ENCODE data around the gene PLEKHM2. TPM values are rescaled to one million over a fixed set of nuclear protein-coding genes. Genes with fewer than 3 reads are reported as not detected.

The PLEKHM2 gene
- total RNA-seq, 2 experiments from 2014 or later, result 44.2 to 48.3 TPM

DNA sequence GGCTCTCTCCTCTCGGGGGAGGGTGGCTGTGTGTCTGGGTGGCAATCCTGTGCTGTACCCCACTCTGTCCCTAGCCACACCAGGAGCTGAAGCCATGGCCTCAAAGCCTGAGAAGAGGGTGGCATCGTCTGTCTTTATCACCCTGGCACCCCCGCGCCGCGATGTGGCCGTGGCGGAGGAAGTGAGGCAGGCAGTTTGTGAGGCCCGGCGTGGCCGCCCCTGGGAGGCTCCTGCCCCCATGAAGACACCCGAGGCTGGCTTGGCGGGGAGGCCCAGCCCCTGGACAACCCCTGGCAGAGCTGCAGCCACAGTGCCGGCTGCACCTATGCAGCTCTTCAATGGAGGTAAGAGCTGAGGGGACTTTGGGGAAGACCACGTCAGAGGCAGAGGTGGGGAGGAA lies 80.8 kb downstream of the PLEKHM2 start:
- CTCF ChIA-PET, result no interaction called here
- no peak for DNase-seq
- H3K4me1 Mint-ChIP-seq (ENCODE audit: low read depth), result no peaks in the 10 kb centered on the region
- H3K36me3 Mint-ChIP-seq (ENCODE audit: low read depth), result no peaks in the 10 kb centered on the region
- H3K27me3 Mint-ChIP-seq (ENCODE audit: low read depth), result peaks cover 8% of the 10 kb centered on the region
- no peak overlapping the region for H3K4me3 Mint-ChIP-seq
- intact Hi-C loops (cut with micrococcal nuclease), result no loop called here
- no peak overlapping the region for H3K27ac Mint-ChIP-seq
- H3K9me3 Mint-ChIP-seq, result no peaks in the 10 kb centered on the region

DNA sequence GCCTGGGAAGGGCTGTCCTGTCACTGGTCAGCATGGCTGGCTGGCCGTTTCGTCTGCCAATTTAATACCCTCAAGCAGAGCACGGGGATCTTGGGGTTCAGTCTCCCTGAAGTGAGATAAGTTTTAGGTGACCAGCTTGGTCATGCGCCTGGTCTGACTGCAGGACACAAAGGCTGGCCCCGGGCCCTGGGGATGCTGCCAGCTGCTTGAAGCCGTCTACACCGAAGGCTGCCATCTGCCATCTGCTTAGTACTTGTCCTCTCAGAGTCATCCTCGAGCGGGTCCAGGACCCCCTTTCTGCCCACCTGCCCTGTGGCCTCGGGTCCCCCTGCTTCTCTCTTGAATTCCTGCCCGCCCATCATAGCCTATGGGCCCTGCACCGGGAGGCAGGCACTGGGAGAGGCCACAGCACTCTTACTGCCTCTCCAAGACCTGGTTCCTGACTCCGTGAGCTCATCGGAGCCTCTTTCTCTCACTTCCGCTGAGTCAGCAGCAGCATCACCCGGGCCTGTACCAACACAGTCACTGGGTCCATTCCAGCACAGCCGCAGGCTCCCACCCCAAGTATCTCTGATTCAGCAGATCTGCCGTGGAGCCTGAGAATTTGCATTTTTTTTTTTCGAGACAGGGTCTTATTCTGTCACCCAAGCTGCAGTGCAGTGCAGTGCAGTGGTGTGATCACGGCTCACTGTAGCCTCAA lies 81.5 kb downstream of the PLEKHM2 start:
- Mint-ChIP-seq H3K4me1 (ENCODE audit: low read depth) (no peaks in the 10 kb centered on the region), H3K27me3 (ENCODE audit: low read depth) (peaks cover 8% of the 10 kb centered on the region), H3K9me3 (no peaks in the 10 kb centered on the region), H3K4me3 (no peak overlapping the region), H3K27ac (no peak overlapping the region), H3K36me3 (ENCODE audit: low read depth) (no peaks in the 10 kb centered on the region)
- no peak for DNase-seq
- CTCF ChIA-PET, result interaction anchor here (0.8 to 0.9 kb wide), 2 partner anchors 26 to 27 kb away, joined by 3 read pairs; no protein-coding TSS in a partner anchor
- intact Hi-C loops (cut with micrococcal nuclease), result no loop called here

DNA sequence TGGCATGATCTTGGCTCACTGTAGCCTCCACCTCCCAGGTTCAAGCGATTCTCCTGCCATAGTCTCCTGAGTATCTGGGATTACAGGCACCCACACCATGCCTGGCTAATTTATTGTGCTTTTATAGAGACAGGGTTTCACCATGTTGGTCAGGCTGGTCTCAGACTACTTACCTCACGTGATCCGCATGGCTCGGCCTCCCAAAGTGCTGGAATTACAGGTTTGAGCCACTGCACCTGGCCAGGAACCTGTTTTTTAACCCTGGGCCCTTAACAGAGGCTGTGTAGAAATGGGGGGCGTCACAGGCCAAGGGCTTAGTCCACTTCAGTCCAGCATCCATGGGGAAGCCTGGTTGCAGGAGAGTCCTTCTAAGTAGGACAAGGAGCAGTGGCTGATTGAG lies 83.8 kb downstream of the PLEKHM2 start:
- no peak overlapping the region for H3K4me3 Mint-ChIP-seq
- intact Hi-C loops (cut with micrococcal nuclease), result no loop called here
- DNase-seq, result no peak
- CTCF ChIA-PET, result no interaction called here
- no peak overlapping the region for H3K27ac Mint-ChIP-seq
- no peaks in the 10 kb centered on the region for H3K27me3 Mint-ChIP-seq (ENCODE audit: low read depth)
- H3K9me3 Mint-ChIP-seq, result no peaks in the 10 kb centered on the region
- no peaks in the 10 kb centered on the region for H3K4me1 Mint-ChIP-seq (ENCODE audit: low read depth)
- no peaks in the 10 kb centered on the region for H3K36me3 Mint-ChIP-seq (ENCODE audit: low read depth)

DNA sequence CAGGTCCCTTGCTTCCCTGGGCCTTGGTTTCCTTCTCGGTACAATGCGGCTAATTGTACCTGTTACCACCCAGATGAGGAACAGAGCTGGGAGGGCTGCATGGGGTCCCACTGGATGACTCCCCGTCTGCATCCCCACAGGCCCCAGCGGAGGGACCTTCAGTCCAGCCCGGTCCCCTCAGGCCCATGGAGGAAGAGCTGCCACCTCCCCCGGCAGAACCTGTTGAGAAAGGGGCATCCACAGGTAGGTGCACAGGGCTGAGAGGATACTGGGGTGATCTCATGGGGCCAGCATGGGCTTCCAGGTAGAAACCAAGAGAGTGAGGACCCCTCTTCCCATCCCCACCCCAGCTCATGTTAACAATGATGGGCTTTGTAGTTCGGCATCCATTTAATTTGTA lies 84.3 kb downstream of the PLEKHM2 start:
- CTCF ChIA-PET, result interaction anchor here (0.6 kb wide), 1 partner anchor 20 kb away, joined by 3 read pairs; no protein-coding TSS in a partner anchor
- intact Hi-C loops (cut with micrococcal nuclease), result no loop called here
- no peaks in the 10 kb centered on the region for H3K36me3 Mint-ChIP-seq (ENCODE audit: low read depth)
- no peaks in the 10 kb centered on the region for H3K27me3 Mint-ChIP-seq (ENCODE audit: low read depth)
- no peak overlapping the region for H3K4me3 Mint-ChIP-seq
- no peaks in the 10 kb centered on the region for H3K4me1 Mint-ChIP-seq (ENCODE audit: low read depth)
- no peaks in the 10 kb centered on the region for H3K9me3 Mint-ChIP-seq
- DNase-seq, result no peak
- H3K27ac Mint-ChIP-seq, result no peak overlapping the region

DNA sequence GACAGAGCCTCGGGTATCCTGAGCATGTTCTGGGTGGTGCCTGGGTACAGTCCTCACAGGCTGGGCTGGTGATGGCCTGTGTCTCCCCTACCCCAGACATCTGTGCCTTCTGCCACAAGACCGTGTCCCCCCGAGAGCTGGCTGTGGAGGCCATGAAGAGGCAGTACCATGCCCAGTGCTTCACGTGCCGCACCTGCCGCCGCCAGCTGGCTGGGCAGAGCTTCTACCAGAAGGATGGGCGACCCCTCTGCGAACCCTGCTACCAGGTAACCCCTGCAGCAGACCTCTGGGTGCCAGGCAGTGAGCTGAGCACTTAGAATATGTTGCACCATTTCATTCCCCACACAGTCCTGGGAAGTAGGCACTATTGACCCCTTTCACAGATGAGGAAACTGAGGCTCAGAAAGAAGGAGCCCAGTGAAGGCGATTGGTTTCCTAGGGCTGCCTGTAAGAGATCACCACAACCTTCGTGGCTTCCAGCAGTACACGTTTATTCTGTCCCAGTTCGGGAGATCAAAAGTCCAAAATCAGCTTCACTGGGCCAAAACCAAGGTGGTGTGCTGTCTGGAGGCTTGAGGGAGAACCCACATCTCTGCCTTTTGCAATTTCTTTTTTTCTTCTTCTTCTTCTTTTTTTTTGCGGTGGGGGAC lies 86.3 kb downstream of the PLEKHM2 start:
- CTCF ChIA-PET, result interaction anchor here (0.6 kb wide), 1 partner anchor 30 kb away, joined by 4 read pairs; no protein-coding TSS in a partner anchor
- Mint-ChIP-seq H3K27ac (no peak overlapping the region), H3K4me3 (no peak overlapping the region), H3K9me3 (no peaks in the 10 kb centered on the region), H3K4me1 (ENCODE audit: low read depth) (no peaks in the 10 kb centered on the region), H3K36me3 (ENCODE audit: low read depth) (no peaks in the 10 kb centered on the region), H3K27me3 (ENCODE audit: low read depth) (no peaks in the 10 kb centered on the region)
- intact Hi-C loops (cut with micrococcal nuclease), result no loop called here
- no peak for DNase-seq

DNA sequence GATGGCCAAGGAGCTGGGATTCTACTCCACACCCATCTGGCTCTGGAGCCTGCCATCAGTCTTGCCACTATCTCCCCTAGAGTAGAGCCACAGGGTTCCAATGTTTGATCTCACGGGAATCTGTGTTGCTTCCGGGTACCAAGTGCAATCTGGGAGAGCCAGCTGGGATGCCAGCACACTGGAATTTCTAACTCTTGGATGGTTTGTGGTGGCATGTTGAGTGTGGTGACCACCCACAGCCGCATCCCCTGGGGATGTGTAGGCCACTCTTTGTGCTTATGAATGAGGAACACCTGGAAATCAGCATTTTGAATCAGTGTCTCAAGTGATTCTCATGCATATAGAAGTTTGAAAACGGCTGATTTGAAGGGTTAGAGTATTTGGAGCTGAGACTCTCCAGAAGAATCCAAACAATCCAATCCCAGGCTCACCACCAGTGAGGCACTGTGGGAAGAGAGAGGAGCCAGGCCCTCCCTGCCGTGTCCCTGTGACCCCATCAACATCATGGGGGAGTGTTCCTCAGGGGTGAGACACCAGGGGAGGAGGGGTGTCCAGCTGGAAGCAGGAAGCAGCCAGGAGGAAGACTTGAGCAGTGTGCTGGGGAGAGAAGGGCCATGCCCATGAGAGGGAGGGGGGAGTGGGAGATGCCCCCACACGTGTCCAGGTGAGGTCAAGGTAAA lies 87.9 kb downstream of the PLEKHM2 start:
- H3K27ac Mint-ChIP-seq, result no peak overlapping the region
- intact Hi-C loops (cut with micrococcal nuclease), result no loop called here
- CTCF ChIA-PET, result no interaction called here
- no peaks in the 10 kb centered on the region for H3K4me1 Mint-ChIP-seq (ENCODE audit: low read depth)
- no peak overlapping the region for H3K4me3 Mint-ChIP-seq
- H3K9me3 Mint-ChIP-seq, result no peaks in the 10 kb centered on the region
- H3K27me3 Mint-ChIP-seq (ENCODE audit: low read depth), result no peaks in the 10 kb centered on the region
- no peak for DNase-seq
- H3K36me3 Mint-ChIP-seq (ENCODE audit: low read depth), result no peaks in the 10 kb centered on the region

DNA sequence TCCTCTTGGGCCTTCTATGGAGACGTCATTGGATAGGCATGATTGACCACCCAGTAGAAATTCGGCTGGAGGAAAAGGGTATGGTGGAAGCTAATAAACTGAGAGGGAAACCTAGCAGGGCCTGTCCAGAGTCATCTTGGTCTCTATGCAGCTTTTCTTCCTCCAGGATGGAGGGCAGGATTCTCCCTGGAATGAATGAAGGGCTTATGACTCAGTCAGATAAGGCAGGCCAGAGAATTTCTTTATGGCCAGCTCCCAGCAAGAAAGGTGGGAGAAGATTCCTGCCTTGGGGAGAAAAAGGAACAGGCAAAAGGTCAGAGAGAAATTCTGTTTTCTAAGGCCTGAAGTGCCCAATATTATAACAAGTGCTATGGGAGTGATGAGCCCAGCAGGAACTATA lies 91.6 kb downstream of the PLEKHM2 start:
- no peak for DNase-seq
- no peak overlapping the region for H3K4me3 Mint-ChIP-seq
- intact Hi-C loops (cut with micrococcal nuclease), result no loop called here
- no peaks in the 10 kb centered on the region for H3K9me3 Mint-ChIP-seq
- no peak overlapping the region for H3K27ac Mint-ChIP-seq
- CTCF ChIA-PET, result interaction anchor here (0.6 to 1.3 kb wide), 2 partner anchors 15 to 40 kb away, joined by 3 read pairs; no protein-coding TSS in a partner anchor
- no peaks in the 10 kb centered on the region for H3K36me3 Mint-ChIP-seq (ENCODE audit: low read depth)
- no peaks in the 10 kb centered on the region for H3K4me1 Mint-ChIP-seq (ENCODE audit: low read depth)
- no peaks in the 10 kb centered on the region for H3K27me3 Mint-ChIP-seq (ENCODE audit: low read depth)

DNA sequence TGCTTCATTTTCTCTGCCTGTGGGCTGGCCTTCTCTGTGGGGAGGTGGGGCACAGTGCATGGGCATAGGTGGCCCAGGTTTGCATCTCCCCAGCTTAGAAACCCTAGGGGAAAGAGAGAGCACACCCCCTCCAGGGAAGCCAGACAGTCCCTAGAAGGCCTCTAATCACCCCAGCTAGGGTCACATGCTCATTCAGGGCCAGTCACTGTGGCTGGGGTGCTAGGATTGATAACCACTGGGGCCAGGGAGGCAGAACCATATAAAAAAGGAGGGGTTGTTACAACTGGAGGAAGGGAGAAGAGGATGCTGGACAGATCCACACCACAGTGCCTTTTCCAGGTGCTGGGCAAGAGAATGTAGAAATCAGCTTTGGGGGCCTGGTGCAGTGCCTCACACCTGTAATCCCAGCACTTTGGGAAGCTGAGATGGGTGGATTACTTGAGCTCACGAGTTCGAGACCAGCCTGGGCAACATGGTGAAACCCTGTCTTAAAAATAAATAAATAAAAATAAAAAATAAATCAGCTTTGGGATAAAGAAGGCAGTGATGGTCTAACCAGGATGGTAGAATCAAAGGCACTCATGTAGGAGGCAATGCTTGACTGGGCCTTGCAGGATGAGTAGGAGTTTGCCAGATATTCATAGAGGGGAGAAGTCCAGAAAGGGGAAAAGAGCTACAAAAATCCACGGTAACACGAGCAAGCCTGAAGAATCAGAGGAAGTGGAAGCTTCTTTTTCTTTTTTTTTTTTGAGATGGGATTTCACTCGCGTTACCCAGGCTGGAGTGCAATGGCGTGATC lies 94.0 kb downstream of the PLEKHM2 start:
- H3K27me3 Mint-ChIP-seq (ENCODE audit: low read depth), result no peaks in the 10 kb centered on the region
- no peaks in the 10 kb centered on the region for H3K4me1 Mint-ChIP-seq (ENCODE audit: low read depth)
- H3K36me3 Mint-ChIP-seq (ENCODE audit: low read depth), result no peaks in the 10 kb centered on the region
- no peak overlapping the region for H3K27ac Mint-ChIP-seq
- no peaks in the 10 kb centered on the region for H3K9me3 Mint-ChIP-seq
- intact Hi-C loops (cut with micrococcal nuclease), result no loop called here
- CTCF ChIA-PET, result interaction anchor here (0.6 kb wide), 2 partner anchors 107 to 263 kb away, joined by 3 to 5 read pairs; no protein-coding TSS in a partner anchor
- no peak for DNase-seq
- no peak overlapping the region for H3K4me3 Mint-ChIP-seq

Other genes with a start within 250 kb of the PLEKHM2 start
- gene CTRC, start 245.9 kb upstream of the PLEKHM2 start, total RNA-seq, result not detected
- gene CELA2A, start 227.6 kb upstream of the PLEKHM2 start, total RNA-seq, result not detected
- not detected for gene CELA2B, start 208.2 kb upstream of the PLEKHM2 start, total RNA-seq
- 1 to 10 TPM; 6.3 to 6.5 TPM for gene CASP9, start 160.1 kb upstream of the PLEKHM2 start, total RNA-seq
- gene DNAJC16, start 157.5 kb upstream of the PLEKHM2 start, total RNA-seq, result 1 to 10 TPM; 7.1 to 9.8 TPM
- gene AGMAT, start 99.3 kb upstream of the PLEKHM2 start, total RNA-seq, result 10 to 100 TPM; 15.9 to 16.2 TPM
- gene DDI2, start 66.9 kb upstream of the PLEKHM2 start, total RNA-seq, result 10 to 100 TPM; 19.6 to 20.7 TPM
- gene SLC25A34, start 51.9 kb downstream of the PLEKHM2 start, total RNA-seq, result under 1 TPM; 0.43 to 0.74 TPM
- not detected for gene TMEM82, start 58.2 kb downstream of the PLEKHM2 start, total RNA-seq
- gene FBLIM1, start 74.5 kb downstream of the PLEKHM2 start, total RNA-seq, result not detected
- gene UQCRHL, start 123.3 kb downstream of the PLEKHM2 start, total RNA-seq, result 1 to 10 TPM; 1.7 to 1.9 TPM
- gene SPEN, start 163.4 kb downstream of the PLEKHM2 start, total RNA-seq, result 10 to 100 TPM; 30.7 to 33.7 TPM

Measured in activated naive CD4-positive, alpha-beta T cell treated with anti-CD3 and anti-CD28 coated beads for 36 hours (primary cell).